ENCODE results near the gene BCS1L.

BCS1L gene

DNA sequence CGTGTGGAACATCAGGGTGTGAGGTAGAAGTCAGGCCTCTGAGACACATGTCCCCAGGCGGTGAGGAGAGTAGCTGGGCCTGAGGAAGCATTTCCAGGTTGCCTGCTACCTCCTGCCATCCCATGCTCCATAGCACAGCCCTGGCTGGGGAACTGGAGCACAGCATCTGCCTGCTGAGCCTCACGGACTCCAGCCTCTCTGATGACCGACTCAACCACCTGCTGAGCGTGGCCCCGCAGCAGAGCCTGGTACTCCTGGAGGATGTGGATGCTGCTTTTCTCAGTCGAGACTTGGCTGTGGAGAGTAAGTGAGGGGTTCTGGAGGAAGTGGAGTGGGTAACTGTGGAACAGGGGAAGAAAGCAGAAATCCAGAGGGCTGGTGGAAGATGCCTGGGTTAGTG is 2.9 kb downstream of the BCS1L start:
- no peak for DNase-seq

- DNase-seq, result no peak
These were observed 3.3 kb downstream of the BCS1L start for GRCh38 chr2:218662827-218663226.

- no peak for DNase-seq
These were observed 4.4 kb downstream of the BCS1L start for GRCh38 chr2:218663901-218664300.

GRCh38 chr2:218664653-218665052 is 5.2 kb downstream of the BCS1L start:
- no peak for DNase-seq

DNA sequence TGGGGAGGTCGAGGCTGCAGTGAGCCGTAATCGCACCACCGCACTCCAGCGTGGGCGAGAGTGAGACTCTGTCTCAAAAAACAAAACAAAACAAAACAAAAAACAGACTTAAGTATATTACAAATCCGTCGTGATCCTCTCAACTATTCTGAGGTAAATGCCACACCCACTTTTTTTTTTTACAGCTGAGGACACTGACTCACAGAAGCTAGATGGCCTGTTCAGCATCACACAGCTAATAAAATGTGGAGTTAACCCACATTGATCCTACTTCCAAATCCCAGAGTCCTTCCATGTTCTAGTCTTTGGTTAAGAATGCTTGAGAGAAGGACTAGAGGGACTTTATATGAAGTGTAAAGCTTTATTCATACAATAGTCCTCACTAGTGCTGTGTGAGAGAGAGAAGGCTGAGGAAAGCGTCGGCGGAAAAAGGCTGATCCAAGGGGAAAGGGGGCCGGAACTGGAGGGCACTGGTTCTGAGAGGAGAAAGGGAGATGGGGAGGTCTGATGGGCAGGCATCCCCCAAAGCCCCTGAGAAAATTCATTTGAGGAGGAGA is 11.7 kb downstream of the BCS1L start:
- DNase-seq, result no peak

- peak; percentile 58 for DNase-seq
These were observed 12.4 kb downstream of the BCS1L start, which contains the start of the genes RNF25 and STK36 for GRCh38 chr2:218671654-218672566. RNF25 (minus strand) TSS chr2:218672002; CDS start chr2:218671970, 32 bp downstream. STK36 (plus strand) TSS chr2:218672086; CDS start chr2:218672830, 744 bp downstream.

DNA sequence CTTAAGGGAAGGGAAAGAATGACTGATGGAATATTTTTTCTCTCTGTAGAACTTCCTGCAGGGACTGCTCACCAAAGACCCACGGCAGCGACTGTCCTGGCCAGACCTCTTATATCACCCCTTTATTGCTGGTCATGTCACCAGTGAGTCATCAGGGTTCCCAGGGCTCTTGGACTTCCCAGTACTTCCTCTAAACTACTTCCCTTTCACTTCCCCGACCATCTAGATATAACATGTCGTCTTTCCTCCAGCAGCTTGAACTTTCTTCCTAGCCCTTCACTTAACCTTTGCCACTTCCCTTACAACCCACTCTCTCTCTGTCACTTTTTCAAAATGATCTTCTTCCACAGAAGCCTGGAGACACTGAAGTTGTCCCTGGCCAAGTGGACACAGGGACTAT is 19.6 kb downstream of the BCS1L start:
- DNase-seq, result no peak

GRCh38 chr2:218680061-218680460 is 20.6 kb downstream of the BCS1L start:
- no peak for DNase-seq

- peak; percentile 46 for DNase-seq
These were observed 28.0 kb downstream of the BCS1L start for GRCh38 chr2:218687400-218688060.

- DNase-seq, result no peak
These were observed 31.8 kb downstream of the BCS1L start for GRCh38 chr2:218691234-218691633.

GRCh38 chr2:218694405-218695145 is 35.1 kb downstream of the BCS1L start:
- no peak for DNase-seq

DNA sequence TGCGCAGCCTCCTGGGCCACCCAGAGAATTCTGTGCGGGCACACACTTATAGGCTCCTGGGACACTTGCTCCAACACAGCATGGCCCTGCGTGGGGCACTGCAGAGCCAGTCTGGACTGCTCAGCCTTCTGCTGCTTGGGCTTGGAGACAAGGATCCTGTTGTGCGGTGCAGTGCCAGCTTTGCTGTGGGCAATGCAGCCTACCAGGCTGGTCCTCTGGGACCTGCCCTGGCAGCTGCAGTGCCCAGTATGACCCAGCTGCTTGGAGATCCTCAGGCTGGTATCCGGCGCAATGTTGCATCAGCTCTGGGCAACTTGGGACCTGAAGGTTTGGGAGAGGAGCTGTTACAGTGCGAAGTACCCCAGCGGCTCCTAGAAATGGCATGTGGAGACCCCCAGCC is 39.4 kb downstream of the BCS1L start:
- no peak for DNase-seq

- no peak for DNase-seq
These were observed 42.3 kb downstream of the BCS1L start for GRCh38 chr2:218701806-218702205.

DNA sequence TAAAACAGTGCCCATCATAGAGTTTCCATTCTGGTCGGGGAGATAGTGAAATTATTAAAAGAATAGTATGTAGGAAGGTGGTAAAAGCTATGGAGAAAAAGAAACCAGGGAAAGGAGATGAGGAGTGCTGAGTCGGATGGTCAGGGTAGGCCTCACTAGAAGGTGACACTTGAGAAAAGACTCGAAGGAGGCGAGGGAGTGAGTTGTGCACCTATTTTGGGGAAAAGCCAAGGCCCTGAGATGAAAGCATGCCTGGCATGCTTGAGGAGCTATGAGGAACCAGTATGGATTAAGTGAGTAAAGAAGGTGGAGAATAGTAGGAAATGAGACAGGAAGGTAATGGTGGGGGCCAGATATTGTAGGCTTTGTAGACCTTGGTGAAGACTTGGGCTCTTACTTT is 43.9 kb downstream of the BCS1L start:
- DNase-seq, result no peak

DNA sequence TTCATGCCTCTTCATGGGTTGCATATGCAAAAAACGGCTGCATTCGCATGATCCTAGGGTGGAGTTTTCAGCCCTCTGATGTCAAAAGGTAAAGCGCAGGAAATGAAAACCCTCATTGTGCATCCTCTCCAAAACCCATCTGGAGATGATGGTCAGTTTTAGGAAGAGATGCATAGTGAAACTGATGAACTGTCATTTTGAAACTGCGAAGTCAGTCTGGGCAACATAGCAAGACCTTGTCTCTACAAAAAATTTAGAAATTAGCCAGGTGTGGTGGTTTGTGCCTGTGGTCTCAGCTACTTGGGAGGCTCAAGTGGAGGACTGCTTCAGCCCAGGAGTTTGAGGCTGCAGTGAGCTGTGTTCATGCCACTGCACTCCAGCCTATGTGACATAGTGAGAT is 48.6 kb downstream of the BCS1L start:
- no peak for DNase-seq

DNA sequence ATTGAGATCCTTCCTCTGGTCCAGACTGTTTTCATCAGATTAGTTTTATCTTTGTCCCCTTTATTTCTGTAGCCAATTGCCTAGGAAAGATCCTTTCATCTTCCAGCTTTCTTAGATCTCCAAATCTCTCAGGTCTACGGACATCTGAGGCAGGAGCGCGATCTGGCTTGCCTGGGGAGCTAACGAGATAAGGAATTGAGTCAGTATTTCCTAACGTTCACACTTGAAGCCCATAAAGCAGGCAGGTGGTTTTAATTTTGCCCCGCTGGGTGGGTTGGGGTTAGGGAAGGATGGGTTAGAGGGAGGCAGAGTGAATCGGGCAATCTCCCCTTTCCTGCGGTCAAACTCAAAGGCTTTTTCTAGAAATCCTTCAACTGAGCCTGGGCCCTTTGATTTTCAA is 50.4 kb downstream of the BCS1L start:
- no peak for DNase-seq

GRCh38 chr2:218710334-218710686 is 50.8 kb downstream of the BCS1L start:
- no peak for DNase-seq

DNA sequence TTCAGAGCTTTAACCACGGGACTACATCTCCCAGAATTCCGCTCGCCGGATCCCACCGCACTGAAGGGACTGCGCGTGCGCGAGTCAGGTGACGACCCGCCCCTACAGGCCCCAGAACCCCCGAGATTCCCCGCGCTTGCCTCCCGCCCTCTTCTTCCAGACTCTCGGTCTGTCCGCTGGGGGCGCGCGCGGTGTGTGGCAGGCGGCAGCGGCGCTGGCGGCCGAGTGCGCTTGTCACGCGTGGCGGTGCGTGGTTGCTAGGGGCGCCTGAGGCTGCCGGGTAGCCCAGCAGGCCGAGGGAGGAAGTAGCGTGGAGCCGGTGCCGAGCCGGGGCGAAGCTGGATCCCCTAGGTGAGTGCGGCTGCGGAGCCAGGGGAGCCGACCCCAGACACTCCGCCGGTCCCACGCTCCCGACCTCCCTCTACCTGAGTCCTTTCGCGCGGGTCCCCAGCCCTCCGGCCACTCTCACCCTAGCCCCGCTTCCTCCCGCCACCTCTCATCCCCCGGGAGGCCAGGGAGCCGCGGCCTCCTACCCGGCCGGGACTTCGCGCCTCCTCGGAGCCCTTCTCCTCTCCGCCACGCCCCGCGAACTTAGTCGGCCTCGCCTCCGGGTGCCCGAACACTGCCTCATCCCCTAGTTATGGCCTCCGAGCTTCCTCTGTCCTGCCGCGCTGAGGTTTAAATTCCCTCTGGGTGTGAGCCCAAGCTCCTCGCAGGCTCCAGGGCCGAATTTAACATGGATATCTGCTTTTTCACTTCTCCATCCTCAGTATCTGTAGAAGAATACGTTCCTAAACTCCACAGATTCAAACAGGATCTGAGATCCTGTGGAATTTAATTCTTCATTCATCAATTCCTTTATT is 51.4 kb downstream of the BCS1L start, which contains the start of gene TTLL4:
Gene TTLL4, plus strand, starts transcription at position 149 of the 863 bp plus-strand sequence. CDS start 26,842 bp downstream, outside the sequence.
- DNase-seq, result peak; percentile 92

DNA sequence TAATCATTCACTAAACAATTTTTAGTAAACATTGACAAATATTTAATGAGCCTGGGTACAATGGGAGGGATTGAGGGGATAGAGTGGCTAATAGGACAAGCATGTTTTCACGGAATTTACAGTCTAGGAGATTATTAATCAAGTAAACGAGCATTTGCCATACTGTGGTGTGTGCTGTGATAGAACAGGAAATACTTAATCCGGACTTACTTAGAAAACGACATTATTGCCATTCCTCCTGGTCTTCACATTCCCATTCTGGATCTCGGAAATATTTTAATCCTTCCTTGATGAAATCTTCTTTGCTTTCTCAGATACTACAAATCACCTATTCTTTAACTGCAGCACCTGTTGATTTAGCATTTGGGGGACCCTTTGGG is 52.1 kb downstream of the BCS1L start:
- DNase-seq, result no peak
